Cerebellar cortex (tissue), 1 donor: ENCODE data around the gene AFF2.
"Not testable (repeated sequence)": the region's sequence is repeated elsewhere in the genome, so short reads cannot be mapped to it uniquely, and the experiment has no call there.

Experiments used
- DNase-seq: peaks from one replicate; pipeline ENCODE4 v3.0.0-alpha.2; 2015; ENCODE audit warnings: low spot score

Gene AFF2

DNA sequence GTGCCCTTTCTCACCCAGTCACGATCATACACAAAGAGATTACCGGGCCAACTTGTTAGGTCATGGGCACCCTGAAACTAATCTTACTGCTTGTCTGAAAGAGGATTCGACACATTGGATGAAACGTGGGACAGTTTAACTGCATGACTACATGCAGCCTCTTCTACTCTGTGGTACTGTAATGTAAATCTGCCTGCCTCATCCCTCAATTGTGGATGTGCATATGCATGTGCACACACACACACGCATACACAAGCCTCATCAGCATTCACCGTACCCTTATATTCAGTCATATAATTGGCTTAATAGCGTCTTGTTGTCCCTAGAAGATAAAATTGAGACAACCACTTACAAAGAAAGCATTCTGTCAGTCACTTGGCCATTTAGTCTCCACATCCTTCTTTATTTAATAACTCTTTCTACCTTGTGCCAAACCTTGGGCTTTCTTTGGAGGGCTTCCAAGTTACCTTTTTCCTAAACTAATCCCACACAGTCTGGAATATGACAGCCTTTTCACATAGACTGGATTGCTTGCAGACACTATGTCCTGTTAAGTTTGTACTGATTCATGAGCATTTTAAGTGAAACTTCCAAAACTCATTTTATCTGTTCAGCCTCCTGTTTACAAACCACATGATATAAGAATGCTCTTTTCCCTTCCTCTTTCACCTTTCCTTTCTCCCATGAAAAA is 132.9 kb downstream of the AFF2 start:
- no peak for DNase-seq

DNA sequence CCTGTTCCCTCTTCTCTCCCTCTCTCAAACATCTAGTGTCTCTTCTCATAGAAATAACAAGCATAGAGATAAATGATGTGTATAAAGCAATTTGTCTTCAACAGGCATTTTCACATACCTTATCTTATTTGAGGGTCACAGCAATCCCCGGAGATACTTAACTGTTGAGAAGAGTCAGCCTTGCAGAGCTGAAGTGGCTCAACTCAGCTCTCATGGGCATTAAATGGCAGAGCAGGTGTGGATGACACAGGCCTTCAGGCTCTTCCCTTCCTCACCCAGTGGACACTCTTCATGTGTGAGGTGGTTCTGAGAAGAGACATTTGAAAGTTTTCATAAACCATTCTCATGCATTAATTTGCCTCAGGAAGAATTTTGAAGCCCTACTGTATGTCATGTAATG is 134.2 kb downstream of the AFF2 start:
- DNase-seq, result no peak

- DNase-seq, result no peak
Measured at GRCh38 chrX:148643460-148643859, 143.0 kb downstream of the AFF2 start.

GRCh38 chrX:148647651-148648050 is 147.2 kb downstream of the AFF2 start:
- no peak for DNase-seq

GRCh38 chrX:148649145-148649795 is 148.9 kb downstream of the AFF2 start:
- peak; percentile 29 for DNase-seq

- DNase-seq, result no peak
Measured at GRCh38 chrX:148658115-148658730, 157.8 kb downstream of the AFF2 start.

GRCh38 chrX:148659481-148659880 is 159.1 kb downstream of the AFF2 start:
- DNase-seq, result no peak

DNA sequence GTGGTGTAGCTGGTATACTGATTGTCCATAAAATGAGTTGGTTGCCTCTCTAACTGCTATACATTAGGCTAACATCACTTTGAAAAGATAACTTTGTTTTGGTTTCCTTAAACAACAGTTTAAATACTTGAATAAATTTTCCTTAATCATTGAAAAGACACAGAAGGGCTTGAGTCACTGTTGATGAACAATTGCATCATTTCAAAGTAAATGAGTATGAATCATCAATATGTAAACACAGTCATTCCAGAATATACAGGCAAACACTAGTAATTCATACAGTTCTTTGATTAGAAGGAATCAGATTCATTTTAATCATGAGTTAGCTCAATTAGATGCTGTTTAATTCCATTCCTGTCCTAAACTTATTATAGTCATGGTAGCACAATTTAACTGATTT is 160.6 kb downstream of the AFF2 start:
- DNase-seq, result no peak

DNA sequence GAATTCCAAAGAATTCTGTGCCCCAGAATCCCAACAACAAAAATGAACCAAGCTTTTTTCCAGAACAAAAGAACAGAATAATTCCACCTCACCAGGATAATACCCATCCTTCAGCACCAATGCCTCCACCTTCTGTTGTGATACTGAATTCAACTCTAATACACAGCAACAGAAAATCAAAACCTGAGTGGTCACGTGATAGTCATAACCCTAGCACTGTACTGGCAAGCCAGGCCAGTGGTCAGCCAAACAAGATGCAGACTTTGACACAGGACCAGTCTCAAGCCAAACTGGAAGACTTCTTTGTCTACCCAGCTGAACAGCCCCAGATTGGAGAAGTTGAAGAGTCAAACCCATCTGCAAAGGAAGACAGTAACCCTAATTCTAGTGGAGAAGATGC is 161.6 kb downstream of the AFF2 start:
- DNase-seq, result no peak

DNA sequence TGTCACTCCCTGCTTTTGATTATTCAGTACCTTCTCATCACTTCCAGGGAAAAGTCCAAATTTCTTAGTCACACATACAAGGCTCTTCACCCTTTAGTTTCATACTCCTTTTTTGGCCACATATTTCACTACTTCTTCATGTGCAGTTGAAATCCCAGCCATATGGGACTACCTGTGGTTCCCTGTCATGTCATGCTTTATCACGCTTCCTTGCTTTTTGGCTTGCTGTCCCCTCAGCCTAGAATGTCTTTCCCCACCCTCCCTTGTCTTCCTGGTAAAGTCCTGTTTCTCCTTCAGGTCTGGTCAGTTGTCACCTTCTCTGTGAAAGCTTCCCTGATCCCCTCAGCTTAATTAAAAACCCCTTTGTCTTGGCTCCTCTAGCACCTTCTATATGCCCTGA is 163.8 kb downstream of the AFF2 start:
- DNase-seq, result peak; percentile 88

- peak; percentile 76 for DNase-seq
Measured at GRCh38 chrX:148664995-148665394, 164.6 kb downstream of the AFF2 start.

DNA sequence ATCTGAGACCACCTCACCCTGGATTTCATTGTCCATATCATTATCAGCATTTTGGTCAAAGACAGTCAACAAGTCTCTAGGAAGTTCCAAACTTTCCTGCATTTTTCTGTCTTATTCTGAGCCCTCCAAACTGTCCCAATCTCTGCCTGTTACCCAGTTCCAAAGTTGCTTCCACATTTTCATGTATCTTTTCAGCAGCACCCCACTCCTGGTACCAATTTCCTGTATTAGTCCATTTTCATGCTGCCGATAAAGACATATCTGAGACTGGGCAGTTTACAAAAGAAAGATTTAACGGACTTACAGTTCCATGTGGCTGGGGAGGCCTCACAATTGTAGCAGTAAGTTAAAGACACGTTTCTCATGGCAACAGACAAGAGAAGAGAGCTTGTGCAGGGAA is 168.8 kb downstream of the AFF2 start:
- DNase-seq, result not testable (repeated sequence)

GRCh38 chrX:148670277-148670676 is 169.9 kb downstream of the AFF2 start:
- DNase-seq, result no peak

- DNase-seq, result no peak
Measured at GRCh38 chrX:148672517-148672916, 172.1 kb downstream of the AFF2 start.

- no peak for DNase-seq
Measured at GRCh38 chrX:148681605-148682004, 181.2 kb downstream of the AFF2 start.

DNA sequence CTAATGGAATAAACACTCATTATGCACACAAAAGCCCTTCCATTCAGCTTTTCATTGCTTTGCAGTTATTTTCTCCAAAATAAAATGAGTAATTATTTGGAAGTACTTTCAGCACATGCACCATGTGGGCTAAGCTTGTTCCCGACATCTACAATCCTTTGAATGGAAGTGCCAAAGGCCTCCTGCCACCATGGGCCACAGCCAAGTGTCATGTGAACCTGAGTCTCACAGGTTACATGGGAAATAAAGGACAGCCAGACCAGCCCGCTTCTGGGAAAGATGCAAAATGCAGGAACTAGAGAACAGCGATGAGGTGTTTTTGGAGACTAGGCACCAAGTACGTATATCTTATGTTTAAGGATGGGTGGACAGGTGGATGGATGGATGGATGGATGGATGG is 181.8 kb downstream of the AFF2 start:
- DNase-seq, result peak; percentile 84

DNA sequence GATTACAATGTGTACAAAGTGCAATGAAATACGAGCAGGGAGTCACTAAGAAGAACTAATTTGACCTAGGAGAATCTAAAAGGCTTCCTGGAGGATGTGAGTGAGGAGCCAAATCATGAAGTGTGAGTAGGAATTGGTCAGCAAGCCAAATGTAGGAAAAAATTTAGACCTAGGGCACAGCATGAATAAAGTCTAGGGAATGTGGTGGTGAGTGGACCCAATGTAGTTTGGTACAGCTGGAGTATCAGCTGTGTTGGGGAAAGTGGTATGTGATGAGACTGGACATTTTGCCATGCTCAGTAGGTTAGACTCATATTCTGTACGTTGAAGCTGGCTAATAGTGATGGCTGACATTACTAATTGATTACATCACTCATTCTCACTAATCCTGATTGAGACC is 191.0 kb downstream of the AFF2 start:
- no peak for DNase-seq

DNA sequence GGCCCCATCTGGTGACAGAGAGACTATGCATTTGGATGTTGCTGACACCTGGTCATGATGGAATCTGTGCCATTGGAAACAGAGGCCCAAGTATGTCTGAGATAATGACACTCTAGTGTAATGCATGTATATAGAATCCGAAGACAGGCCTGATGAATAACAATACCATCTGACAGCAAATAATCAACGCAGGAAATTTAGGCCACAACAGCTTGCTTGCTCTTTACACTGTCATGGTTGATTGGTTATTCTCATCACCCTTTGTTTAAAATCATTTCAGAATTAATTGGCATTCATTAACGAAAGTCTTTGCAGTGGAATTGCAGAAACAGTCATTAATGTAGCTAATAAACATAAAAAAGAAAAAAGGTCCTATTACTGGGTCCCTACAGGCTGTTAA is 194.8 kb downstream of the AFF2 start:
- no peak for DNase-seq

DNA sequence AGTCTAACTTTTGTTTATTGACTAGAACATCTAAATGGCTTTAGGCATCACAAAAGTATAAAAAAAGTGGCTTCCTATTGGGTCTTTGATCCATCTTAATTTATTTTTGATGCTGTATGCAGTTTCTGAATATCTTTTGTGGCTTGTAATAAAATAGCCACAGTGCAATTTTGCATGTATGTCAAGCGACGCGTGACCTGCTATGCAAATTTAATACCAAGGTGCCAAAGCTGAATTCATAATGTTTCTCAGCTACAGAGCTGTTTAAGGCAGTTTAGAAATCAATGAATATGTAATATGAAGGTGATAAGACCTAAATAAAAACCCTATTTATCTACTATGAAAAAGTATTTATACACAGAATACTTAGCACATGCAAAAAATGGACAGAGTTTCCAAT is 197.8 kb downstream of the AFF2 start:
- no peak for DNase-seq

- peak; percentile 65 for DNase-seq
Measured at GRCh38 chrX:148700021-148700420, 199.6 kb downstream of the AFF2 start.

GRCh38 chrX:148713981-148714380 is 213.6 kb downstream of the AFF2 start:
- no peak for DNase-seq

GRCh38 chrX:148715361-148715760 is 214.9 kb downstream of the AFF2 start:
- no peak for DNase-seq

DNA sequence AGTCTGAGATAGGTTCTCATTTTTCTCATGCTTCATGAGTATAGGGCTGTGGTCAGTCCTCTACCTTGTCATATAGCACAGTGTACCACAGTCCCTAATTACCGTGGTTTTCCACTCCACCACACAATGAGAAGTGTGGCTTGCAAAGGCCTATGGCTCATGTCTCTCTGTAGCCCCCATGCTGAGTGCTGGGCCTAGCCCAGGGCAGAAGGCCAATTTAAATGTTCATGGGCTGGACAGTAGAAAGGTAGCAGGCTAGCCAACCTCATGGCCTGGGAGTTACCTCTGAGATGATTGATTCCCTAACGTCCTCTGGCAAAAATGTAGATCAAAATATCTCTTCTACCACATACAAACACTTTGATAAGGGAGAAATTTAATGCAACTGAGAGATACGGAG is 222.5 kb downstream of the AFF2 start:
- peak; percentile 75 for DNase-seq

DNA sequence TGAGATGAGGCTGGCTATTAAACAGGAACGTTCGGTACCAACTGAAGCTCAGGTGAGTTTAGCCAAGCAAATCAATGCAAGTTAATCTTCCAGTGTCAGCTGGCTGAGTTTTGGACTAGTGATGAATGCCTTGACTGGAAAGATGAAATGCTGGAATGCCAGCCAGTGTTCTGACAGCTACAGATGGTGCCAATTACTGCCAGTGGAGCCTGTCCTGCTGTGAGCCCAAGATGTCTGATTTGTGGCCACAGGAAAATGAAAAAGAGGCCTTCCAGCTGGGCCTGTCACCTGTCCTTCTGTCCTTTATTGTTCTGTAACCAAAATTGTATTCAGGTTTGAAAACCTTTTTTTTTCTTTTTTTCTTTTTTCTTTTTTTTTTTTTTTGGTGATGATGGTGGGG is 223.1 kb downstream of the AFF2 start:
- peak; percentile 94 for DNase-seq
